Measurements from ENCODE around the gene TADA3.

The TADA3 gene

DNA sequence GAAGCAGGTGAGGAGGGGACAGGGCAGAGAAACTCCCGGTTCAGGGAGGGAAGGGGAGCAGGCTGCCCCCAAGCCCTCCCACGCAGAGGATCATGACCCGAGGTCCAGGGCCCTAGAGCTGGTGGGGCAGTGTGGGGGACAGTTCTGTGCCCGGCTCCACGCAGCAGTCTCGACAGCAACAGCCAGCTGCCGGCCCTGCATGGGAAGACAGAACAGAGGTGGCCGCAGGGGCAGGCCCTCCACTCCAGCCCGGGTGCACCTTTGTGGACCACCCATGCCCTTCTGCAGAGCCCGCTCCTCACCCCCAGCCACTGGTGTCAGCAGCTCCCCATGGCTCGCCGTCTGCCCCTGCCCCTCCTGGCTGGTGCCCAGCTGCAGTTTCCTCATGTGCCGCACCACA lies 34.8 kb downstream of the TADA3 start:
- no peak for DNase-seq

DNA sequence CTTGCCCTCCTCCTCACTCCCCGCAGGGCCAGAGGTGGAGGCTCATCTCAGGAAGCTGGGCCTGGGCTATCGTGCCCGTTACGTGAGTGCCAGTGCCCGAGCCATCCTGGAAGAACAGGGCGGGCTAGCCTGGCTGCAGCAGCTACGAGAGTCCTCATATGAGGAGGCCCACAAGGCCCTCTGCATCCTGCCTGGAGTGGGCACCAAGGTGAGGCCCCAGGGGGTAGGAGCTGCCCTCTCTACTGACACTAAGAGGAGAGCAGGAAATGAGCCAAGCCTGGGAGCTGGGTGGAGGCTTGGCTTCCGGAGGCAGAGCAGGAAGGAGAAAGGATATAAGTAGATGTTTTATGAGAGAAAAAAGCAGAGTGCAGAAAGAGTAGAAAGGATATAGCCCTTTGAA lies 37.6 kb downstream of the TADA3 start:
- DNase-seq, result no peak

DNA sequence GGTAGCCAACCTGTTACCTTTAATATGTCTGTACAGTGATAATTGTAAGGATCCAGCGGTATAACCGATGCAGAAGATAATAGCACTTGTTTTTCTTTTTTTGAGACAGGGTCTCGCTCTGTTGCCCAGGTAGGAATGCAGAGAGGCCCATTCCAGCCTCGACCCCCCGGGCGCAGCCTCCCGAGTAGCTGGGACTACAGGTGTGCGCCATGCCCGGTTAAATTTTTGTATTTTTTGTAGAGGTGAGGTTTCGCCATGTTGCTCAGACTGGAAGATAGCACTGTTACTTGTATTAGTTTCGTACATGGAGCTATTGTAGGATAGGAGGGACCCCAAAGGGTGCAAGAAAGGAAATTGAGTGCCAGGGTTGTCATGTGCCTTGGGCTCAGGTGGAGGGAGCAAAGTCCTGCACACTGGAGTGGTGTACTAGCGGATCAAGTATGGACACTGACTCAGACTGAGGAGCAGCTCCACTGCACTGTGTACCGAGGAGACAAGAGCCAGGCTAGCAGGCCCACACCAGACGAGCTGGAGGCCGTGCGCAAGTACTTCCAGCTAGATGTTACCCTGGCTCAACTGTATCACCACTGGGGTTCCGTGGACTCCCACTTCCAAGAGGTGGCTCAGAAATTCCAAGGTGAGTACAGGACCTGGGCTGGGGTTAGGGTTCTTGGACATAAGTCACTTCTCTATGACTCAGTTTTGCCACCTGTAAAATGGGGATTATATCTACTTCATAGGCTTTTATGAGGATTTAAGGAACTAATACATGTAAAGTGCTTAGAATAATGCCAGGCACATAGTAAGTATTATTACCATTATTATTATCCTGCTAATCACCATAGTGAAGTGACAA lies 41.5 kb downstream of the TADA3 start:
- no peak for DNase-seq

DNA sequence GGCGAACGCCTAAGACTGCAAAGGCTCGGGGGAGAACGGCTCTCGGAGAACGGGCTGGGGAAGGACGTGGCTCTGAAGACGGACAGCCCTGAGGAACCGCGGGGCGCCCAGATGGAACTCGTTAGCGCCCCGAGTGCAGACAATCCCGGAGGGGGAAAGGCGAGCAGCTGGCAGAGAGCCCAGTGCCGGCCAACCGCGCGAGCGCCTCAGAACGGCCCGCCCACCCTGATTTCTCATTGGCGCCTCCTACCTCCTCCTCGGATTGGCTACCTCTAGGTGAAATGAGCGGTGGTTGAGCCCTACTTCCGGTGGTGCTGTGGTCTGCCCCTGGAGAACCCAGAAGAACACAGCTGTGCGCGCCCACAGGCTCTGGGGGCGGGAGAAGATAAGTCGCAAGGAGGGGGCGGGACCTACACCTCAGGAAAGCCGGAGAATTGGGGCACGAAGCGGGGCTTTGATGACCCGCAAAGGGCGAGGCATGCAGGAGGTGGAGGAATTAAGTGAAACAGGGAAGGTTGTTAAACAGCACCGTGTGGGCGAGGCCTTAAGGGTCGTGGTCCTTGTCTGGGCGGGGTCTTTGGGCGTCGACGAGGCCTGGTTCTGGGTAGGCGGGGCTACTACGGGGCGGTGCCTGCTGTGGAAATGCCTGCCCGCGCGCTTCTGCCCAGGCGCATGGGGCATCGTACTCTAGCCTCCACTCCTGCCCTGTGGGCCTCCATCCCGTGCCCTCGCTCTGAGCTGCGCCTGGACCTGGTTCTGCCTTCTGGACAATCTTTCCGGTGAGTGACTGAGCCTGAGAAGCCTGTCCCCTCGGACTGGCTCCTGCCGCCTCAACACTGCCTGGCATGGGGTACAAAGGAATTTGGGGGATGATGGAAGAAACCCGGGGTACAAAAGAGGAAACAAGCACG lies 42.4 kb downstream of the TADA3 start, which contains the start of gene OGG1:
Gene OGG1, plus strand, starts transcription at position 308 of the 911 bp plus-strand sequence. Its CDS starts 335 bp downstream, at position 643.
- peak; percentile 97 for DNase-seq

DNA sequence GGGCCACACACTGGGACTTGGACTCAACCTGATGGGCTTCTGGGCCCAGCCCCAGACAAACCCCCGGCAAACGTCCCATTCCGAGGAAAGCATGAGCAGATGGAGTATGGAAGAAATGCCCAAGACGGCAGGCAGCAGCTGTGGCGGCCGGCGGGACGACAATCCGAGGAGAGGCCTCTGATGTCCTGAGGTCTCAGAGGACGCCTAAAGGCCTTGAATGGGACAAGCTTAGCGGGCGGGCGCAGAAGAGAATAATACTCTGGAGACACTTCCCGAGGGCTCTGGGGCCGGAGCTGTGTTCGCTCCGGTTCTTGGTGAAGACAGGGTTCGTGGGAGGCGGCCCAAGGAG lies 43.0 kb downstream of the TADA3 start:
- no peak for DNase-seq

DNA sequence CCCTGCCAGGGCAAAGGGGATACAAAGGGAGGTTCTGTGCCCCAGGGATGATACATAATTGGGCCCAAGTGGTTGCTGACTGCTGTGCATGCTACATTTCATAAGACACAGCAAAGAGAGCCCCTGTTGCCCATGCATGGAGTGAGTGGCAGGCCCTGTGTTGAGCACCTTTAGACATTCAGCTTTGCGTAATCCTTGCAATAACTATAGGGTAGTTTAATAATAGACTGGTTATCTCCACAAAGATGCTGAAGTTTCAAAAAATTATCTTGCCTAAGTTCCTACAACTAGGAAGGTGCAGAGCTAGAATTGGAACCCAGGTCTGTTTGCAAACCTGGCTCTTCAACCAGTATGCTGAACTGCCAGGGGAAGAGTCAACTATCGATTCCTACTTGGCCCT lies 44.2 kb downstream of the TADA3 start:
- no peak for DNase-seq

DNA sequence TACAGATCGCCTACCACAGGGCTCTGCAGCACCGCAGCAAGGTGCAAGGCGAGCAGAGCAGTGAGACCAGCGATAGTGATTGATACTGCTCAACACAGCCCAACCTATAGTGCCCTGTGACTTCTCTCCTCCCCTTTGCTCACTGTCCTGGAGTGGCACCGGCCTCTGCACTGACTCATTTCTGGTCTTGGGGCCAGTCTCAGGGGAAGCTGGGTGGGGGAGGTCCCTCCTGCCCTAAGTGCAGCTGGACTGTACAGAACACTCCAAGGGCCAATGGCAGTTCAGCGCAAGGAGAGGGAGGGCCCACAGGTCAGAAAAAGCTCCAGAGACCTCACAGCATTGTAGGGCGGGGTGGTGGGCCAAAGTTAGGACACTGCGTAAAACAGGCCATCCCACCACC lies 45.0 kb downstream of the TADA3 start:
- no peak for DNase-seq

DNA sequence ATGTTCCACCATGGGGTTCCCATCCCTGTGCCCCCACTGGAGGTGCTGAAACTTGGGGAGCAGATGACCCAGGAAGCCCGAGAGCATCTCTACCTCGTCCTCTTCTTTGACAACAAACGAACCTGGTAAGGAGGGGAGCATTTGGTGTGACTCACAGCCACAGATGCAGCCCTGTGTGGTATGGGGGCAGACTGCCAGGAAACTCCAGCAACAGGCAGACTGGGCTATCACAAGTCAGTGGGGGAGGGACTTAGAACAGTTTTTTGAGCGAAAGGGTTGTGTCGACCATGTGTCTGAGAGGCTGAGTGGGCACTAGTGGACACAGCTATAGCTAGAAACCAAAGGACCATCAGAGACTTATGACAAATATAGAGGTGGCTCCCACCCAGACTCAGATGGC lies 45.9 kb downstream of the TADA3 start:
- no peak for DNase-seq

DNA sequence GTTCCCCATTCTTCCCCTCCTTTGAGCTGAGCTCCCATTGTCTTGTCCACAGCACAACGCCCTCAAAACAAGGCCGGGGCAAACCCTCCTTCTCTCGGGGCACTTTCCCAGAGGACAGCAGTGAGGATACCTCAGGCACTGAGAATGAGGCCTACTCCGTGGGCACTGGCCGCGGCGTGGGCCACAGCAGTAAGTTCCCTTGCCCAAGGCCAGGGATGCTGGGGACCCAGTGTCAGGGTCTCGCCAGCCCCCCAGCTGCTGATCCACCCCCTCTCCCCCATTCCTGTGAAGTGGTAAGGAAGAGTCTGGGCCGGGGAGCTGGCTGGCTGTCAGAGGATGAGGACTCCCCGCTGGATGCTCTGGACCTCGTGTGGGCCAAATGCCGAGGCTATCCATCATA lies 46.8 kb downstream of the TADA3 start:
- DNase-seq, result no peak

DNA sequence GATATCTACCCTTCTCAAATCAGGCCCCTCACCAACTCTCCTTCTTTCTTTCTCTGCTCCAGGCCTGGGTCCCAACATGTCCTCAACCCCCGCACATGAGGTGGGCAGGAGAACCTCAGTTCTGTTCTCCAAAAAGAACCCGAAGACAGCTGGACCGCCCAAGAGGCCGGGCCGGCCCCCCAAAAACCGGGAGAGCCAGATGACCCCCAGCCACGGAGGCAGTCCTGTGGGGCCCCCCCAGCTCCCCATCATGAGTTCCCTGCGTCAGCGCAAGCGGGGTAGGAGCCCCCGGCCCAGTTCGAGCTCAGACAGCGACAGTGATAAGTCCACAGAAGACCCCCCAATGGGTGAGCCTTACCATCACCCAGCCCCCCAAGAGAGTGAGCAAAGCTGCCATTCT lies 48.1 kb downstream of the TADA3 start:
- DNase-seq, result no peak

DNA sequence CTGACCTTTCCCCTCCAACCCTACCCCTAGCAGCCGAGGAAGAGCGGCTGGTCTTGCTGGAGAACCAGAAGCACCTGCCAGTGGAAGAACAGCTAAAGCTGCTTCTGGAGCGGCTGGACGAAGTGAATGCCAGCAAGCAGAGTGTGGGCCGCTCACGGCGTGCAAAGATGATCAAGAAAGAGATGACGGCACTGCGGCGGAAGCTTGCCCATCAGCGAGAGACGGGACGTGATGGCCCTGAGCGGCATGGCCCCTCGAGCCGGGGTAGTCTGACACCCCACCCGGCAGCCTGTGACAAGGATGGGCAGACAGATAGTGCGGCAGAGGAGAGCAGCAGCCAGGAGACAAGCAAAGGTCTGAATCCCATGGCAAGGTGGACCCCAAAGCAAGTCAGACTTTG lies 48.7 kb downstream of the TADA3 start:
- DNase-seq, result no peak

DNA sequence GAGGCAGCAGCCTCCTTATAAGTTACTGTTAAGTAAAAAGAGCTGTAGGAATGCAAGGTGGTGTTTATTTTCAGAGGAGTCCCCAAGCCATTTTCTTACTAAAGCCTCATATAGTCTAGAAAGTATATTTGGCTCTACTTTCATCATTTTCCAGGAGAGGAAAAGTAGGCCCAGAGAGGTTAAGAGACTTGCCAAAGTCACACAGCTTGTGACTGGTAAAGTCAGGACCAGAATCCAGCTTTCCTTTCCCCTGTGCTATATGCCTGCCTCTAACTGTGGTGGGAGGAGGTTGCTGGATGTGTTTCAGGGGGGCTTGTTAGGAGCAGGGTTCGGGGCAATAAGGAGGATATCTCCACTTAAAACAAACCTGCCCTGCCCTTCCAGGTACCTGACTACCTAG lies 49.7 kb downstream of the TADA3 start:
- DNase-seq, result no peak

DNA sequence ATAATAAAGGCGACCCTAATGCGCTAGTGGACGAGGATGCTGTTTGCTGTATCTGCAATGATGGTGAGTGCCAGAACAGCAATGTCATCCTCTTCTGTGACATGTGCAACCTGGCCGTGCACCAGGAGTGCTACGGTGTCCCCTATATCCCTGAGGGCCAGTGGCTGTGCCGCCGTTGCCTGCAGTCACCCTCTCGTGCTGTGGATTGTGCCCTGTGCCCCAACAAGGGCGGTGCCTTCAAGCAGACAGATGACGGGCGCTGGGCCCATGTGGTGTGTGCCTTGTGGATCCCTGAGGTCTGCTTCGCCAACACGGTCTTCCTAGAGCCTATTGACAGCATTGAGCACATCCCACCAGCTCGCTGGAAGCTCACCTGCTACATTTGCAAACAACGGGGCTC lies 53.1 kb downstream of the TADA3 start:
- DNase-seq, result no peak

DNA sequence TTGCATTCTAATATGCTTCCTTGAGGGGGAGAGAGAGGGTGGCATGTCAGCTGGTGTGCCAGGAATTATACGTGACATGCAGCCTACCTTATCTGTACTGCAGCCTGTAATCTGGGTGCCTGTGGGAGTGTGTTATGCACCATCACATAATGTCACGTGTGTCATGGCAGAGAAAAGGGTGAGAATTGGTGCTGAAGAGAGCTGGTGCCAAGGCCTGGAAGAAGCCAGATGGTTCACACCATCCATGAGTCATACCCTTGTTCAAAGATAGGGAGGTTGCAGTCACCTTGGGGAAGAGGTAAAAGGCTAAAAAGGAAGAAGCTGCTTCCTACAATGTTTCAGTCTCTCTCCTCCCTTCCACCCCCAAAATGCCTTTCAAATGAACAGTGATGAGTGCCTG lies 55.4 kb downstream of the TADA3 start:
- no peak for DNase-seq

DNA sequence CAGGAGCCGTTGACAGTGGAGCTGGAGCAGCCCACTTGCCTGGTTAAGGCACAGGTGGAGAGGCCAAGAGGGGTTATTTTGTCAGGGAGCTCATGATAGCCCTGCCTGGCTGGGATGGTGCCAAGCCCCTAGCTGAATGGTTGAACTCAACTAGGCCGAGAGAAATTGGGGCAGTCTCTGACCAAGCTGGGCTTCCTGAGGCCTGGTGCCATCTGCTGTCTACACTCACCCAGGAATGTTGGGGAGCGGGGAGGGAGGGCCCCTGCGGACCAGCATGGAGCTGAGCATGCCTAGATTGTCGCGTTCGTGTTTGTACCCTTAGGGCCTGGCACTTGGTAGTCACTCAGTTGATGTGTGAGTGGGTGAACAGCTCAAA lies 59.5 kb downstream of the TADA3 start:
- no peak for DNase-seq

DNA sequence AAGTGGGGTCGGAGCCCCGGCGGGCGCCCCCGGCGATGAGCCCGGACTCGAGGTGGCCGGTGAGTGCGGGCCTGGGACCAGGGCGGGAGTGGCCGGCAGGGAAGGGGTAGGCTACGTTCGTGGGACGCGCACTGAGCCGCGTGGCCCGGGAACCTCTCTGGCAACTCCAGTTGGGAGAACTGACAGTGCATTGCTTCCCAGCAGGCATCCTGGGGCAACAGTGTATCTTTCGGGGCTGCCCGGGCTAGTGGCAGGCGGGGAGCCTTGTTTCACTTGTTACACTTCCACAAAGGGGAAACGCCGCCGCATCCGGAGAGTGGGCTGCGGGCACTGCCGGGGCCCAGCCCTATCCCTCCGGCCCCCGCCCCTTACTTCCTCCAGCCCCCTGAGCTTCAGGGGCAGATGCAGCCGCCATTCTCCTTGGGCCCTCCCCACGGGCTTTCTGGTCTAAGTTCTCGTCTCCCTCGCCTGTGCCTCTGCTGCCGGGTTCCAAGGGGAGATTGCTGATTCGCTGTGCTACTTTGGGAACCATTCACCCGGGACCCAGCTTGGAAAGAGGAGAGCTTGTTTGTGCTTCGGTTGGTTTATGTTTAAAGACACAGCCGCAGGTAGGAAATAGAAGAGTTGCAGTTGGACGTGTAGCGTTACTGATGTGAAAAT lies 60.1 kb downstream of the TADA3 start:
- peak; percentile 59 for DNase-seq

DNA sequence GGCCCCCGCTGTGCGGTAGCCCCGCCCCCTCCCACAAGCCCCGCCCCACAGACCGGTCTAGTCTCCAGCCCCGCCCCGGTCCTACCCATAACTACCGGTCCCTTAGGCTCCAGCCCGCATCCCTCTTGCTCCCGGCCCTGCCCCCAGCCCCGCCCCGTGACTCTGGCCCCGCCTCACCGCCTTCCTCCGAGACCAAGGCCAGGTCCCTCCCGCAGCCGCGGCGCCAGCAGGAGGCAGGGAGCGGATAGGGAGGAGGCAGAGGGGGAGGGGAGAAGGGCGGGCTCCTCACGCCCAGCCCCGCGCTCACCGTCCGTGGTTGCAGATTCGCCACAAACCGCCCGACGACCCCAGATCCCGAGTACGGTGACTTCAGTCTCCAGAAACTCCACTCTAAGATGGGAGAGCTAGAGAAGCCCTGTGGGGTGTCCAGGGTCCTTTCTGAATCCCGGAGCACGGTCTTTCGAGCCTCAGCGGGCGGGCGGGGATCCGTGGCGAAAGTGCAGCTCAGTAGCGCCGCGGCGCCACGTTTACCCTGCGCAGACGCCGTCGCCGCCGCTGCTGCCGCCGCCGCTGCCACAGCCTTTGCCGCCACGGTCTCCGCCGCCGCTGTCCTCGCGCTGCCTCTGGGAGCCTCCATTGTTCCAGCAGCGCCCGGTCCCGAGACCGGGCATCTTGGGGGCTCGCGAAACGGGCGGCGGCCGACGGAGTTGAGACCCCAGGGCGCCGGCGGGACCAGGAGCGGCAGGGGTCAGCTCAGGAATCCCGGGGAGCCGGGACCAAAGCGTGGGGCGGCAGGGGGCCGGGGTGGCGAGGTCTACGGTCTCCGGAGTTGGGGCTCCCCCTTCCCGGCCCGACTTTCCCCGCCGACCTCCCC lies 60.8 kb downstream of the TADA3 start, which contains the start of gene BRPF1:
Gene BRPF1, plus strand, starts transcription at position 530 of the 874 bp plus-strand sequence. CDS start 2,406 bp downstream, outside the sequence.
- DNase-seq, result peak; percentile 100

DNA sequence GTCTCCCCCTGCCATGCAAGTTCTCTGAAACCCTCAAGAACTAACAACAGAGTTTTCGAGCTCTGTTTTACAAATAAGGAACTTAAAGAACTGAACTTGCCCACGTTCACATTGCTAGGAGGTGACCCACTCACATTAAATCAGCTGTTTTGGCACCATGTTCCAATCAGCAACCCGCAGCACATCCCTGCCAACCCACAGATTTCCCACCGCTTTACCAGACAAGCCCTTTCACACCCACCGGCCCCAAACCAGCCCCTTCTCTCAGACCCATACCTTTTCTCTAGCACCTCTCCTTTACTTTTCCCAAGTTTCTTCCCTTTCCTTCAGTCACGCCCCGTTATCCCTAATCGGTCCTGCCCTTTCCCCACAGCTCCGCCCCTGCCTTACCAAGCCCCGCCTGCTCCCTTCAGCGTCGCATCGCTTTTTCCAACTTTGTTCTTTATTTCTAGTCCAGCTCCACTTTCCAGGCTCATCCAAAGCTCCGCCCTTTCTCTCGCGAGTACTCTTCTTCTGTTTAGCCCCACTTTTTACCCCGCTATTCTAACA lies 61.5 kb downstream of the TADA3 start:
- no peak for DNase-seq

Measured in right forelimb (tissue), 1 donor.